ENCODE results near the gene HLA-DQA2.
"Not testable (repeated sequence)": the region's sequence is repeated elsewhere in the genome, so short reads cannot be mapped to it uniquely, and the experiment has no call there.

Gene HLA-DQA2

DNA sequence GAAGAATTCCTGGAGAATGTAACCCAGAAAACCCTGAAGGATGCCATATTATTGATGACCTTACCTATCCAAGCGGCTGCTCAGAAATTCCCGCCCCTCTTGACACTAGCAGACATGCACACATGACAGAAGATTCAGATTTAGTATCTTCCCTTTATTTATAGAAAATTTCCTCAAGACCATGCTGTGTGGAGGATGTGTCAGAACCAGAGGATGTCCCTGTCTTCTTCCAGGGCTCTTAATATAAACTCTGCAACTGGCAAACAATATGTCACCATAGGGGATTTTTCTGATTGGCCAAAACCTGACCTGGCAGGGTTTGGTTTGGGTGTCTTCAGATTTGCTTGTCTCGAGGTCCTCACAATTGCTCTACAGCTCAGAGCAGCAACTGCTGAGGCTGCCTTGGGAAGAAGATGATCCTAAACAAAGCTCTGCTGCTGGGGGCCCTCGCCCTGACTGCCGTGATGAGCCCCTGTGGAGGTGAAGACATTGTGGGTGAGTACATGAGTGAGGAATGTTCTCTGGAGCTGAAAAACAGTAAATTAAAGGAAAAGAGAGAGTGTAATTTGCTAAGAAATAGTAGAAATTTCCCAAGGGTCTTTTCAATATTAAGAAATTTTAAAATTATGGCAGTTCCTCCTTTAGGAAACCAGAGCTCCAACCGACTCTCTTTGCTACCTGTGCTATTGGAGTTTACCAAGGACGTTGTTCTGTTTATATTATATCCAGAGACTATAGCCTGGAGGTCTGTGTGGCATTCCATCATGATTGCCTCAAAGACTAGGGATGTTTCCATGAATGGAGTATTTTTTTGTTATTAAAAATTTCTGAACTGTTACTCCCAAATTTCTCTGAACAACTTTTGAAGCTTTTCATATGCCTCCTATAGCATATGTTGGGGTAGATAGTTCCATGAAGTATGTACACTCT is at the start of gene HLA-DQA2:
TSS of gene HLA-DQA2 (plus strand) at position 361 of the 930 bp plus-strand sequence. CDS start at position 414, 53 bp downstream.
- no peak for DNase-seq (ENCODE audit: low read depth)

DNA sequence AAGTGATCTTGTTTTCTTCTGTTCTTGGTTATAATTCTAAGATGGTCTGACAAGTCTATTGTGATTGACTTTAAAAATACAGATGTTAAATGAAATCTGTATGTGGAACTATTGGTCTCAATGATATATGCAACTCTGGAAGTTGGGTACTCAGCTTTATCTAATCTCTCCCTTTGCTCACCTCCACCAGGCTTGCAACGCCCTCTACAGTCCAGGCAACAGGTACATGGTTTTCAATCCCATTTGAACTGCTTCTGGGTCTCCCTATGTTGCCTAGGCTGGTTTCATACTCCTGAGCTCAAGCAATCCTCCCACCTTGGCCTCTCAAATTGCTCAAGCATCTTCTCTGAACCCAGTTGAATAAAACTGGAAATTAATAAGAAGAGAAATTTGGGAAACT is 49.2 kb upstream of the HLA-DQA2 start:
- no peak for DNase-seq (ENCODE audit: low read depth)

DNA sequence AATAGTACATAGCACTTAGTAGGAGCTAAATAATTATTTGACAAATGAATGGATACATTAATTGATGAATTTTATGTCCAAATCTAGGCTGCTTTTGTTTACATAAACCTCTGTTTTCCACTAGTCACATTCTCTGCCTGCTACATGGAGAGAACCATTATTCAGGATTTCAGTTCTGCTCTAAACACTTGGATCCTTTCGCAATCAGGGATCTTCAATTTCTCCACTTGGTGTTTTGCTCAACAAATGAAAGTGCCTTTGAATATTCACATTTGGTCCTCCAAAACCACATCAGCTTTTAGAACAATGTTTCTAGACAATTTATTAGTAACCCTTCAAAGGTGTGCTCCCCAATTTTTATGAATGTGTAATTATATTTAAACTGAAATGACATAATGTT is 44.2 kb upstream of the HLA-DQA2 start:
- DNase-seq (ENCODE audit: low read depth): no peak

DNA sequence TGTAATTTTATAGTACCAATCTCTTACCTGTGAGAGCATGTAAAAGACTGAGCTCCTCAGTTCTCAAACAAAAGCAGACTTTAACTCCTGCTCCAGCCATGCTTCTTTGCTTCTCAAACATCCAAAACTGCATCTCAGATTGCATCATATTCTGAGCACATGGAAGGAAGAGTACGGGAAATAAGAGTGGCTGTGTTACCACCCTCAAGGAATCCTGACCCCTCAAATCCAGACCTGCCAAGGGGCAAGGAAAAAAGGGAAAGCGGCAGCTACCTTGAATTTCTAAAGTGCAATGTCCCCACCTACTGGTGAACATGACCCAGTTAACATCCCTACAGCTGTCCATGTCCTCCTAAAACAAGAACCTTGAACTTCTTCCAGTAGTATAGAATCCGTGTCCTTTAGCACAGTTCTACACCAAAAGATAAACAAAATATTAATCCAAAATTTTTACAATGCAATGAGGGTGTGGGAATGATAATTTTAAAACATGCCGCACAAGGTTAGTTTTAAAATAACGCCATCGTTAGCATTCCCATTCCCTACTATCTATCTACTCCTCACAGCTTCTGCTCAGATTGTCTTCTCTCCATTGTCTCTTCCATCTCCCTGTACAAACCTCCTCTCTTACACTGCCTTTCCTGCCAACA is 40.7 kb upstream of the HLA-DQA2 start:
- peak; percentile 59 for DNase-seq (ENCODE audit: low read depth)

DNA sequence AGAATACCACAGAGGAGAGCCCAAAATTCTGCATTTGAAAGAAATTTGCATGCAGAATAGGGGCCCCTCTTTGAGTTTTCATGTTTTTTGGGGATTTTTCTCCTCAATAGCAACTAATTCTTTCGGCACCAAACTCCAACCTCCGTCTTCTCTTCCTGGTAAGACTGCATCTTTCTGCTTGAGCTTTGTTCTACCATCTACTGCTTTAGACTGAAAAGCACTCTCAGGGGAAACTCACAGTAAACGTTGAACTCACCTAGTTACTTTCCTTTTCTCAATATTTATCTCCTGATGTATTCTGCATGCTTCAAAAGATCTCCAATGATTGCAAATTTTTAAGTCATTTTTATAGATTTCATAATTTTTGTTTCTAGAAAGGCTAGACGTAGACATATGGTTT is 37.8 kb upstream of the HLA-DQA2 start:
- no peak for DNase-seq (ENCODE audit: low read depth)

DNA sequence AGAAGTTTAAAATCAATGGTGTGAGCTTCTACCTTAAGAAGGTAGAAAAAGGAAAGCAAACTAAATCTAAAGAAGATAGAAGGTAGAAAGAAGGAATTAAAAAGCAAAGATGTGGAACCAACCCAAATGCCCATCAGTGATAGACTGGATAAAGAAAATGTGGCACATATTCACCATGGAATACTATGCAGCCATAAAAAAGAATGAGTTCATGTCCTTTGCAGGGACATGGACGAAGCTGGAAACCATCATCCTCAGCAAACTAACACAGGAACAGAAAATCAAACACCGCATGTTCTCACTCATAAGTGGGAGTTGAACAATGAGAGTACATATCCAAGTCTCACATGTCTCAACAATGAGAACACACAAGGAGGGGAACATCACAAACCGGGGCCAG is 36.0 kb upstream of the HLA-DQA2 start:
- DNase-seq (ENCODE audit: low read depth): not testable (repeated sequence)

DNA sequence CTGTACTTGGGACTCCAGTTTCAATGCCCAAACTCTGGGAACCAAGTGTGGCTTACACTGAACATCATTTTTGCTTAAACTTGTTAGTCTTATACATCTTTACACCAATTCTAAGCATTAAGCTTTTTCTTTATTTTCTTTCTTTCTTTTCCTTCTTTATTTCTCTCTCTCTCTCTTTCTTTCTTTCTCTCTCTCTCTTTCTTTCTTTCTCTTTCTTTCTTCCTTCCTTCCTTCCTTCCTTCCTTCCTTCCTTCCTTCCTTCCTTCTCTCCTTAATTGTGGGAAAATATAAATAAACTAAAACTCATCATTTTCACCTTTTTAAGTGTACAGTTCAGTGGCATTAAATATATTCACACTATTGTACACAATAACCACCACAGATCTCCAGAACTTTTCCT is 31.6 kb upstream of the HLA-DQA2 start:
- no peak for DNase-seq (ENCODE audit: low read depth)

DNA sequence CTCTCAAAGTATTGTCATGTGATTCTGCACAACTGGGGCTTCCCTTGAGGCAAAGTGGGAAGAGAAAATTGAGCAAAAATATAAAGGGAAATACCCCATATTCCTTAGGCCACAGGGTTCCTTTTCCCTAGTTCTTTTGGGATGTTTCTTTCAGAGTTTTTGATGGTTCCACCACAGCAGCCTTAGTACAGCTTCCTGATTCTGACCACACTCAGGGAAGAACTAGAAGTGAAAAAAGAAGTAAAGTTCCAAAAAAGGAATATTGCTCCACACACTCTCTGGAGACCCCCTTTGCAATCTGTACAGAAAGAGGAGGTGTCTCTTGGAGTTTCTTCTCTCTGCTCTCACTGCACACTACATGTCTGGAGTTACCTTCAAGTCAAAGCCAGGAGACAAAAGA is 27.9 kb upstream of the HLA-DQA2 start:
- no peak for DNase-seq (ENCODE audit: low read depth)

DNA sequence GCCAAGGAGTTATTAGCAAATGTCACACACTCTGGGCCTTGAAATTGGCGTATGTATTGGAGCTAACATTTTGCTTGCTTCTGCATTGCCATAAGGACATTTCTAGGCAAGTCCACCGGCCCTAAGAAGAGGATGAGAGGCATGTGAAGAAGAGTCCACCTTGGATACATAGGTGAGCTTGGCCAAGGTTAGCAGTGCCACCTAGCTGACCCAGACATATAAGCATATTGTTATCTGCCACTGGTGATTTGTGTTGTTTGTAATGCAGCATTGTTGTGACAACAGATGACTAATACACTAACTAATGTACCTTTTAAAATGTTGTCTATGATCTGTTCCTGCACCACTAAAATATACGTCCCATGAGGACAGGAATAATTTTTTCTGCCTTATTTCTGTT is 24.8 kb upstream of the HLA-DQA2 start:
- DNase-seq (ENCODE audit: low read depth): no peak

DNA sequence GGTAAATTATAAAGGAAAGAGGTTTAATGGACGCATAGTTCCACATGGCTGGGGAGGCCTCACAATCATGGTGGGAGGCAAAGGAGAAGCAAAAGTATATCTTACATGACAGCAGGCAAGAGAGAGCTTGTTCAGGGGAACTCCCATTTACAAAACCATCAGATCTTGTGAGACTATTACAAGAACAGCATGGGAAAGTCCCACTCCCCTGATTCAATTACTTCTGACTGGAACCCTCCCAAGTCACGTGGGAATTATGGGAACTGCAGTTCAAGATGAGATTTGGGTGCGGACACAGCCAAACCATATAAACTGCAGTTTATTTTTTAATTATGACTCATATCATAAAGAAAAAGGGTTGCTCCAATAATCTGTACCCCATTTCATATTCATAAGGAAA is 22.3 kb upstream of the HLA-DQA2 start:
- DNase-seq (ENCODE audit: low read depth): no peak

DNA sequence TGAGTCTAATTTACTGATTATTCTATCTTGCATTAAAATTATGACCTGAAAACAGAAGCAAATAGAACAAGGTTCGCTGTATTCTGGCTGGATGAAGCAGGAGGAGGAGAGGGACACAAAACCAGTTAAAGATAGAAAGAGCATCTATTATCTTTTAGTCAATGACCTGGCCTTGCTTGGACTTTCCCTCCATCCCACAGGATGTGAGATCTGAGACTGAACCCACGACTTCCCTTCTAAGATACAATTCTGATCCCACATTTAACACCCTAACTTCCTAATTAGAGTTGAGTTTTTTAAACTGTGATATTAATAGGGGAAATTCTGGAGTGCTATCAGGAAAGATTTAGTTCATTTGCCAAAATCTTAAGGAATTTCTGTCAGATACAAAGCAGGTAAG is 3.1 kb upstream of the HLA-DQA2 start:
- no peak for DNase-seq (ENCODE audit: low read depth)

DNA sequence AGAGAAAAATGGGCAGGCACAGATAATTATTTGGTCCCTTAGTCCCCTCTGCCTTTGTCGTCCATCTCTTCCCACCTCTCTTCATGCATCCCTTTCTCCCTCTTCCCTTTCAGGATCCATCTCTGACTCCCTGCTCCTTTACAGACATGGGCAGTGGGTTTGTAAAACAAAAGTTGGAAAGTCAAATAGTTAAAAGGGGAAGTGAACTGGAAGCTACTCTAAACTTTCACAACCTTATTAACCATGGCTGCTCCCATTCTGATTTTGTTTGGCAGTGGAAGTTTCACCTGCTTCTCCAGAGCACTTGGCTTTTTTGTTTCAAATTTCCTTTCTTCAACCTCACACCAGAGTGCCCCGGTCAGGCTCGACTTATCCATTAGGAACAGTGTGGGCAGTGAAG is 1.2 kb downstream of the HLA-DQA2 start:
- DNase-seq (ENCODE audit: low read depth): no peak

DNA sequence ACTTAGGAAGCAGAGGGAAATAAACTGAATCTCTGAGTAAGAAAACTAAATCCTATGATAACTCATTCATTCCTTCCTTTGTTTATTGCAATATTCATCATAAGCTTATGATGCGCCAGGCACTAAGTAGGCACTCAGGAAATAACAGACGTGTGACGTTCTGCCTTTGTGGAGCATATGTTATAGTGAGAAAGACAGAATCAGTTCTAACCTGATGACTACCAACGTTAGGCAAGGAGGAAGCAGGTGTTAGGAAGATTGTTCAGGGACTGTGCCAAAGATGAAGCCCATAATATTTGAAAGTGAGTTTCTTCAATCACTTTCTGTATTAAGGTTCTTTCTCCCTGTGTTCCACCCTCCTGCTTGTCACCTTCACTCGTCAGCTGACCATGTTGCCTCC is 3.6 kb downstream of the HLA-DQA2 start:
- DNase-seq (ENCODE audit: low read depth): no peak

DNA sequence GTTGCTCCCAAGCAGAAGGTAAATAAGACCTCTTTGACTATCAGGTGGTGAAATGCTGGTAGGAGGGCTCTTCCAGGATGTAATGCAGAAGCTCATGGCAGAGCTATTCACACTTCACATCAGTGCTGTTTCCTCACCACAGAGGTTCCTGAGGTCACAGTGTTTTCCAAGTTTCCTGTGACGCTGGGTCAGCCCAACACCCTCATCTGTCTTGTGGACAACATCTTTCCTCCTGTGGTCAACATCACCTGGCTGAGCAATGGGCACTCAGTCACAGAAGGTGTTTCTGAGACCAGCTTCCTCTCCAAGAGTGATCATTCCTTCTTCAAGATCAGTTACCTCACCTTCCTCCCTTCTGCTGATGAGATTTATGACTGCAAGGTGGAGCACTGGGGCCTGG is 4.5 kb downstream of the HLA-DQA2 start:
- DNase-seq (ENCODE audit: low read depth): not testable (repeated sequence)

DNA sequence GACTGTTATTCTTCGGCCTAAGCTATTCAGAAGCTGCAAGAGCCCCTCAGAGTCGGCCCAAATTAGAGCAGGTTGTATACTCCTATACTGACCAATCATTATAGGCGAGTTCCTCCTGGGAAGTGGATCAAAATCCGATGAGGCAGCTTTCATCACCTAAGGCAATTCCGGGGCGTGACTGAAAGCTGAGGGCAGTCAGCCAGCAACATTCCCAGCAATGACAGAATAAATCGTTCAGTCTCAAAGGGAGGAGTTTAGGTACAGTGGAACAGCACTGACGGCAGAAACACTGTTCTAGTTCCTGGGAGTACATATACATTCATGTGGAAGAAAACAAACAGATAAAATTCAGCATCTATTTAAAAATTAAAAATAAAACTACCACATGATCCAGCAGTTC is 11.4 kb downstream of the HLA-DQA2 start:
- DNase-seq (ENCODE audit: low read depth): no peak

DNA sequence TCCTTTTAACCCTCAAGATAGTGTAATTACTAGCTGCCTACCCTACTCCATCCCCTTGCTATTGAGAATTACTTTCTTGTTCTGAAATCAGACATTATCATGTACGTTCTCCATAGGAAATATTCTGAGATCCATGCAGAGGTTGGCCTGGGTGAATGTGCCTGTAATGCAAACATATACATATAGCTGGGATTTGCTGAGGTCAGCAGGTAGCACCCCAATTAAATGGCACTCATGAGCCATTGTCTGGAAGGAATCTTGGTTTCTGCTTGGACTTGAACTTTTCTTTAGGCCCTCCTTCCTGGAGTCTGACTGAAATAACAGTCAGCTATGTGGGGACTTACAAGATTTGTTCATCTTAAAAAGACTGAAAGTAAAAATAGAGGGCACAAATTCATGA is 18.5 kb downstream of the HLA-DQA2 start:
- DNase-seq (ENCODE audit: low read depth): no peak

DNA sequence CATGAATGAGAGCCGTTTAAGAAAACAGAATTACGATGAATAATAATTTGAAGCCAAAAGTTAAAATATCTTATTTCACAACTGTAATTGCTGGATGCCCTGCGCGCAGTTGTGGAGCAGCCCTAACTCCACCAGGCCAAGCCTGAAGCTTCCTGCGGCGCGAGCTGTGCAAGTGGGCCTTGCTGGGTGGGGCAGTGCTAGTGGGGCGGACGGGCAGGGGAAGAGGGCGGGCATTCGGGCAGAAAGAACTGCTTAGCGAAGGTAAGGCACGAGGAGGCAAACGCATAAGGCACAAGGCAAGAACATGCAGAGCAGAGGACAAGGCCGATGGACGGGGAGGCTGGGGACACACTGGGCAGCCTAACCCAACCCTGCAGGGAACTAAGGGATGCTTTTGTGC is 19.9 kb downstream of the HLA-DQA2 start:
- no peak for DNase-seq (ENCODE audit: low read depth)

DNA sequence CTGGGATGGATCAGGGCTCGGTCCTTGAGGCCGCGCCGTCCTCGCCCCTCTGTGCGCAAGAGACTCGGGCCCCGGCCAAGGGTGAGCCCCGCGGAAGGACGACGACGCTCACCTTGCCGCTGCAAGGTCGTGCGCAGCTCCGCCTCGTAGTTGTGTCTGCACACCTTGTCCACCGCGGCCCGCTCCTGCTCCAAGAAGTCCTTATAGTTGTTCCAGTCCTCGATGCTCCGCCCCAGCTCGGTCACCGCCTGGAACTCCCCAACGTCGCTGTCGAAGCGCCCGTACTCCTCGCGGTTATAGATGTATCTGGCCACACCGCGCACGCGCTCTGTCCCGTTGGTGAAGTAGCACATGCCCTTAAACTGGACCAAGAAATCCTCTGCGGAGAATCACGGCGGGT is 20.4 kb downstream of the HLA-DQA2 start:
- DNase-seq (ENCODE audit: low read depth): no peak

DNA sequence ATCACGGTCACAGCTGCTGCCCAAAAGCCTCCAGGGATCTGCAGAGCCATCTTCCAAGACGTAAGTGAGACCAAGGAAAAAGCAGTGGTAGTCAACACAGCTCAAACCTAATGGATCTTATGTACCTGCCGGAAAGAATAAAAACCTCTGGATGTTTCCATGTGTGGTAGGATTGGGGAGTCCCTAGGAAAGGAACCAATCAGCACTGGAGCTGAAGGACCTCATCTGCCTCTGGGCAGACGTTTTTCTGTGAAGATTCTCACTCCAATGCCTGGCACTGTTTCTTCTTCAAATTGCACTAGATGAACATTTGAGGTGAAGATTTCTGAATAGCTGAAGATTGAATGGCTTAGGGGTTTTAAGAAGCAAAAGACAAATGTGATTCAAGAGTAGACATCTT is 22.2 kb downstream of the HLA-DQA2 start, which contains the start of gene HLA-DQB2:
TSS of gene HLA-DQB2 (minus strand) at position 112 of the 400 bp plus-strand sequence. CDS start at position 50, 62 bp downstream.
- peak; percentile 8 for DNase-seq (ENCODE audit: low read depth)

DNA sequence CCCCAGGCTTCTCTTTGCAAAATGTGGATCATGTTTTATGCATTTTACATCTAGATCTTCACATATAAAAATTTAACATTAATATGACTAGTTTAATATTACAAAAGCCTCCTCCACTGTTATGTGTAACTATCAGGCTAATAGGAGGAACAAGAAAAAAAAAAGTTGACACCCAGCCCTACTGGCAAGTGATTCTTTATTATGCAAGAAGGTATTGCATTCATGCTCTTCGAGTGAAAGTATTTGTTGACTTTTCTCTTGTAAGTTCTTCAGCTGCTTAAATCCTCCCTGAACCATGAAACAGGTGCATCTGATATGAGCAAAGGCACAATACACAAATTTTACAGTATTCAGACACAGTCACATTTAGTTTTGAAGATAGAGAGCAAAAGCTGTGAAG is 22.9 kb downstream of the HLA-DQA2 start:
- DNase-seq (ENCODE audit: low read depth): no peak

DNA sequence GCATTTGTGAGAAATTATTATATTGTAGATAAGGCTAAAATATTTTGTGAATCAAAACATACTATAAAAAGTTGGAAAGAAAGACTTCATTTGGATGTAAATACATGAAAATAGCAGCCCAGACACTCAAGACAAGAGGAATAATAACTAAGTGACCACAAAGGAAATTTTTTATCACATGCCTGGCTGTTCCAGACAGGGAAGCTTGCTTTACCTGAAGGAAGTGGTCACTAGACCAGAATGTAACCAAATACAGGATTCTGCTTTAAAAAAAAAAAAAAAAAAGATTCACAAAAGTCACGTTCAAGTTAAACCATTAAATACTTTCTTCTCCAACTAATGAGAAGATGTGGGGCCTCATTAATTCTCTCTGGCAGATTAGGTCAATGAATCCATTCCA is 31.5 kb downstream of the HLA-DQA2 start:
- DNase-seq (ENCODE audit: low read depth): no peak

DNA sequence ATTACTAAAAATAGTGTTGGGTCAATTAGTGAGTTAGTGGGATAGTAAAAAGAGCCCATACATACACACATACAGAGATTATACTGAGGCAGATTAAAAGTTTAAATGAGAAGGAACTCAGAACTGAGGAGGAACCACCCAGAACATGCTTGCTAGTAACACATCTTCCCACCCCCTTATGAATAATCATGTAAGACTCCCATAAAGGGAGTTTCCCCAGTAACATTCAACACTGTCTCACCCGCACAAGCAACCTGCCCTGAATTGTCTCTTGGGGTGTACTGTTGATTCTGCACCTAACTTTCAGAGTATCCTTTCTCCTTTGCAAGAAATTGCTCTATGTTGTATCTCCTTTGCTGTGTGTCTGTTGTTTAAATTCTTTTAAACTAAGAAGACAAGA is 33.2 kb downstream of the HLA-DQA2 start:
- DNase-seq (ENCODE audit: low read depth): no peak

DNA sequence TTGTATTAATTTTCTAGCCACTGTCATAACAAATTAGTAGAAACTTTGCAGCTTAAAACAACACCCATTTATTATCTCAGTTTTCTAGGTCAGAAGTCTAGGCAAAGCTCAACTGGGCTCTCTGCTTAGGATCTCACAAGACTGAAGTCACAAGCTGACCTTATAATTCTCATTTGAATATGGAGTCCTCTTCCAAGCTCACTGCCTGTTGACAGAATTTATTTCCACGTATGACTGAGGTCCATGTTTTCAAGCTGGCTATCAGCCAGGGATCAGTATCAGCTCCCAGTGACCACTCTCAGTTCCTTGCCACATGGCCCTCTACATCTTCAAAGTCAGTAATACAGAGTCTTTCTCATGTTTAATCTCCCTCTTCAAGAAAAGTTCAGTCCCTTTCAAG is 33.9 kb downstream of the HLA-DQA2 start:
- DNase-seq (ENCODE audit: low read depth): no peak

Measured in iris pigment epithelial cell (primary cell).